GM19023 (cell line): Measurements from ENCODE around the gene TDRD7.

Source experiments
- ATAC-seq: cut with Tn5 transposase; IDR thresholded peaks from one replicate; pipeline ENCODE4 v1.9.1; 2021; ENCODE audit warnings: mild to moderate bottlenecking, moderate library complexity; ENCODE audit not compliant: unreplicated experiment

TDRD7 gene

GRCh38 chr9:97504381-97505216, 92.7 kb downstream of the TDRD7 start:
- no peak for ATAC-seq

GRCh38 chr9:97505845-97506244, 93.9 kb downstream of the TDRD7 start:
- no peak for ATAC-seq

- no peak for ATAC-seq
Observed at GRCh38 chr9:97506306-97506705, 94.4 kb downstream of the TDRD7 start.

- no peak for ATAC-seq
Observed at GRCh38 chr9:97506787-97507186, 94.9 kb downstream of the TDRD7 start.

- no peak for ATAC-seq
Observed at GRCh38 chr9:97507428-97507984, 95.6 kb downstream of the TDRD7 start.

GRCh38 chr9:97508852-97509251, 97.0 kb downstream of the TDRD7 start:
- ATAC-seq: no peak

- peak; percentile 74 for ATAC-seq
Observed at GRCh38 chr9:97510797-97511654, 99.1 kb downstream of the TDRD7 start.

GRCh38 chr9:97511655-97512427, 99.9 kb downstream of the TDRD7 start:
- ATAC-seq: peak; percentile 9

GRCh38 chr9:97512966-97513560, 101.2 kb downstream of the TDRD7 start:
- no peak for ATAC-seq

GRCh38 chr9:97514531-97514930, 102.6 kb downstream of the TDRD7 start:
- no peak for ATAC-seq

- ATAC-seq: no peak
Observed at GRCh38 chr9:97515662-97516061, 103.8 kb downstream of the TDRD7 start.

GRCh38 chr9:97516111-97516510, 104.2 kb downstream of the TDRD7 start:
- ATAC-seq: no peak

- ATAC-seq: no peak
Observed at GRCh38 chr9:97517331-97518089, 105.6 kb downstream of the TDRD7 start.

- ATAC-seq: no peak
Observed at GRCh38 chr9:97518166-97518908, 106.4 kb downstream of the TDRD7 start.

- ATAC-seq: no peak
Observed at GRCh38 chr9:97518909-97519307, 107.0 kb downstream of the TDRD7 start.

- no peak for ATAC-seq
Observed at GRCh38 chr9:97519441-97519970, 107.6 kb downstream of the TDRD7 start.

GRCh38 chr9:97521576-97522333, 109.9 kb downstream of the TDRD7 start:
- no peak for ATAC-seq

- no peak for ATAC-seq
Observed at GRCh38 chr9:97524424-97524823, 112.5 kb downstream of the TDRD7 start.
